ENCODE results near the gene TMPRSS9. TPM values are rescaled to one million over a fixed set of nuclear protein-coding genes. Genes with fewer than 3 reads are reported as not detected.

Gene TMPRSS9
- total and polyA plus RNA-seq, 2 of the 13 experiments (the other 11 are each of a cell fraction or from before 2014, with no cell fraction given) = 2.5 to 5.2 TPM

- TF ChIP-seq ATF6 (CRISPR knock-in tag; conservative IDR thresholded peaks at IDR 0.05) (no peak), MATR3 (CRISPR knock-in tag; IDR thresholded peaks at IDR 0.05) (no peak), ZNF318 (CRISPR knock-in tag; IDR thresholded peaks at IDR 0.05) (no peak), TARDBP (CRISPR knock-in tag; IDR thresholded peaks at IDR 0.05) (no peak), YY1 (IDR thresholded peaks at IDR 0.05; ENCODE audit: insufficient read depth, insufficient replicate concordance, low read depth, low read length) (no peak), GATAD1 (CRISPR knock-in tag; IDR thresholded peaks at IDR 0.05) (no peak), ATF4 (CRISPR knock-in tag; IDR thresholded peaks at IDR 0.05) (no peak)
- TF ChIP-seq, protein P1, sequence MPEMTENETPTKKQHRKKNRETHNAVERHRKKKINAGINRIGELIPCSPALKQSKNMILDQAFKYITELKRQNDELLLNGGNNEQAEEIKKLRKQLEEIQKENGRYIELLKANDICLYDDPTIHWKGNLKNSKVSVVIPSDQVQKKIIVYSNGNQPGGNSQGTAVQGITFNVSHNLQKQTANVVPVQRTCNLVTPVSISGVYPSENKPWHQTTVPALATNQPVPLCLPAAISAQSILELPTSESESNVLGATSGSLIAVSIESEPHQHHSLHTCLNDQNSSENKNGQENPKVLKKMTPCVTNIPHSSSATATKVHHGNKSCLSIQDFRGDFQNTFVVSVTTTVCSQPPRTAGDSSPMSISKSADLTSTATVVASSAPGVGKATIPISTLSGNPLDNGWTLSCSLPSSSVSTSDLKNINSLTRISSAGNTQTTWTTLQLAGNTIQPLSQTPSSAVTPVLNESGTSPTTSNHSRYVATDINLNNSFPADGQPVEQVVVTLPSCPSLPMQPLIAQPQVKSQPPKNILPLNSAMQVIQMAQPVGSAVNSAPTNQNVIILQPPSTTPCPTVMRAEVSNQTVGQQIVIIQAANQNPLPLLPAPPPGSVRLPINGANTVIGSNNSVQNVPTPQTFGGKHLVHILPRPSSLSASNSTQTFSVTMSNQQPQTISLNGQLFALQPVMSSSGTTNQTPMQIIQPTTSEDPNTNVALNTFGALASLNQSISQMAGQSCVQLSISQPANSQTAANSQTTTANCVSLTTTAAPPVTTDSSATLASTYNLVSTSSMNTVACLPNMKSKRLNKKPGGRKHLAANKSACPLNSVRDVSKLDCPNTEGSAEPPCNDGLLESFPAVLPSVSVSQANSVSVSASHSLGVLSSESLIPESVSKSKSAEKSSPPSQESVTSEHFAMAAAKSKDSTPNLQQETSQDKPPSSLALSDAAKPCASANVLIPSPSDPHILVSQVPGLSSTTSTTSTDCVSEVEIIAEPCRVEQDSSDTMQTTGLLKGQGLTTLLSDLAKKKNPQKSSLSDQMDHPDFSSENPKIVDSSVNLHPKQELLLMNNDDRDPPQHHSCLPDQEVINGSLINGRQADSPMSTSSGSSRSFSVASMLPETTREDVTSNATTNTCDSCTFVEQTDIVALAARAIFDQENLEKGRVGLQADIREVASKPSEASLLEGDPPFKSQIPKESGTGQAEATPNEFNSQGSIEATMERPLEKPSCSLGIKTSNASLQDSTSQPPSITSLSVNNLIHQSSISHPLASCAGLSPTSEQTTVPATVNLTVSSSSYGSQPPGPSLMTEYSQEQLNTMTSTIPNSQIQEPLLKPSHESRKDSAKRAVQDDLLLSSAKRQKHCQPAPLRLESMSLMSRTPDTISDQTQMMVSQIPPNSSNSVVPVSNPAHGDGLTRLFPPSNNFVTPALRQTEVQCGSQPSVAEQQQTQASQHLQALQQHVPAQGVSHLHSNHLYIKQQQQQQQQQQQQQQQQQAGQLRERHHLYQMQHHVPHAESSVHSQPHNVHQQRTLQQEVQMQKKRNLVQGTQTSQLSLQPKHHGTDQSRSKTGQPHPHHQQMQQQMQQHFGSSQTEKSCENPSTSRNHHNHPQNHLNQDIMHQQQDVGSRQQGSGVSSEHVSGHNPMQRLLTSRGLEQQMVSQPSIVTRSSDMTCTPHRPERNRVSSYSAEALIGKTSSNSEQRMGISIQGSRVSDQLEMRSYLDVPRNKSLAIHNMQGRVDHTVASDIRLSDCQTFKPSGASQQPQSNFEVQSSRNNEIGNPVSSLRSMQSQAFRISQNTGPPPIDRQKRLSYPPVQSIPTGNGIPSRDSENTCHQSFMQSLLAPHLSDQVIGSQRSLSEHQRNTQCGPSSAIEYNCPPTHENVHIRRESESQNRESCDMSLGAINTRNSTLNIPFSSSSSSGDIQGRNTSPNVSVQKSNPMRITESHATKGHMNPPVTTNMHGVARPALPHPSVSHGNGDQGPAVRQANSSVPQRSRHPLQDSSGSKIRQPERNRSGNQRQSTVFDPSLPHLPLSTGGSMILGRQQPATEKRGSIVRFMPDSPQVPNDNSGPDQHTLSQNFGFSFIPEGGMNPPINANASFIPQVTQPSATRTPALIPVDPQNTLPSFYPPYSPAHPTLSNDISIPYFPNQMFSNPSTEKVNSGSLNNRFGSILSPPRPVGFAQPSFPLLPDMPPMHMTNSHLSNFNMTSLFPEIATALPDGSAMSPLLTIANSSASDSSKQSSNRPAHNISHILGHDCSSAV (CRISPR knock-in tag; IDR thresholded peaks at IDR 0.05; ENCODE audit: borderline replicate concordance) = no peak
Measured at GRCh38 chr19:2426611-2427428, 66.8 kb downstream of the TMPRSS9 start (continued).
